ENCODE results near the gene FAM219A.
"Not testable (repeated sequence)": the region's sequence is repeated elsewhere in the genome, so short reads cannot be mapped to it uniquely, and the experiment has no call there.

The FAM219A gene

GRCh38 chr9:34446468-34446891, 11.9 kb downstream of the FAM219A start:
- Histone ChIP-seq H3K9me3 (ENCODE audit: low read depth, low read length) (no peaks in the 10 kb centered on the region), H3K4me3 (no peak overlapping the region), H3K27ac (no peak overlapping the region), H3K36me3 (ENCODE audit: insufficient read depth, low read length) (no peaks in the 10 kb centered on the region), H3K9ac (ENCODE audit: insufficient read length) (no peak overlapping the region)
- TF ChIP-seq FOXP2 (optimal IDR thresholded peaks at IDR 0.05; ENCODE audit: control extremely low read depth, extremely low read length, insufficient read depth): no peak
- no peak for TF ChIP-seq POLR2AphosphoS5 (IDR thresholded peaks at IDR 0.05; ENCODE audit: borderline replicate concordance, low read depth, low read length)
- no peak for TF ChIP-seq EZH2 (IDR thresholded peaks at IDR 0.05)
- DNase-seq (ENCODE audit: low read depth, low spot score): no peak

DNA sequence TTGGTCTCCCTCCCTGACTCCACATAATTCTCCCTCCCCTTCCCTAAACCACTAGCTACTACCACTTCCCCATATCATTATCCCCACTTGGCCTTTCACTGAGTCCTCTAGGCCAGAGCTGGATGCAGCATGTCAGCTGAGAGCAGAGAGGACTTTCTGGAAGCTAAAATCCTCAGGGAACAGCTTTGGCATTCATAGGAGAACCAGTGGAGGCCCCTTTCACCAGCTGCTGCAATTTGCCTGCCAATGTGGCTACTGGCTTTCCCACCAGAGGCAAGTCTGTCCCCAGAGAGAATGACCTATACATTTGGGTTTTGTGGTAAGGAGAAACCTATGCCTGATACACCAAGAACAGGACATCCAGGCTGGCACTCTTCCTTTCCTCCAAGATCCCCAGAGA, 14.4 kb downstream of the FAM219A start:
- no peak for DNase-seq (ENCODE audit: low read depth, low spot score)
- Histone ChIP-seq H3K4me3 (peak overlapping the region; percentile 58), H3K9me3 (ENCODE audit: low read depth, low read length) (no peaks in the 10 kb centered on the region), H3K9ac (ENCODE audit: insufficient read length) (no peak overlapping the region), H3K36me3 (ENCODE audit: insufficient read depth, low read length) (no peaks in the 10 kb centered on the region), H3K27ac (peak overlapping the region; percentile 65; the same call in 1 of the 2 replicates)
- TF ChIP-seq EZH2 (IDR thresholded peaks at IDR 0.05) (no peak), POLR2AphosphoS5 (IDR thresholded peaks at IDR 0.05; ENCODE audit: borderline replicate concordance, low read depth, low read length) (no peak), FOXP2 (optimal IDR thresholded peaks at IDR 0.05; ENCODE audit: control extremely low read depth, extremely low read length, insufficient read depth) (no peak)

DNA sequence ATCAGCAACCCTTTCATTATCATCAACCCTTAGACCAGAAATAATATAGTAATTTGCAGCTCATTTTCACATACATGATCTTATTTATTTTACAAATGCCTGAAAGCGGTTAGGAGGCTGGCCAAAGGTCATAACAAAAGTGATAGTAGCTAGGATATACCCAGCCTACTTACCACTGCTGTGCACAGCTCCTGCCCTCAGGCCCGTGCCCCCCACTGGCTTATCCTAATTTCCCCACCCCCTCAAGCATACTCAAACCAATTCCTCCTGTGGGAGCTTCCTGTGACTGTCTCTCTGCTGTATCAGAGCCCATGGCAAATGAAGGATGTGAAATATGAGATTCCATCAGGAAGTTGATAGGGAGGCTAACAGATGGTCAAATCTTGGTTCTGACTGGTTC, 14.8 kb downstream of the FAM219A start:
- H3K9me3 ChIP-seq (ENCODE audit: low read depth, low read length): no peaks in the 10 kb centered on the region
- H3K27ac ChIP-seq: peak overlapping the region; percentile 65; the same call in 1 of the 2 replicates
- DNase-seq (ENCODE audit: low read depth, low spot score): peak; percentile 51
- TF ChIP-seq POLR2AphosphoS5 (IDR thresholded peaks at IDR 0.05; ENCODE audit: borderline replicate concordance, low read depth, low read length): 0 out of 2 replicates have a peak, but pooled peaks have one; percentile 23
- no peak for TF ChIP-seq EZH2 (IDR thresholded peaks at IDR 0.05)
- peak; percentile 40 for TF ChIP-seq FOXP2 (optimal IDR thresholded peaks at IDR 0.05; ENCODE audit: control extremely low read depth, extremely low read length, insufficient read depth)
- H3K36me3 ChIP-seq (ENCODE audit: insufficient read depth, low read length): no peaks in the 10 kb centered on the region
- no peak overlapping the region for H3K9ac ChIP-seq (ENCODE audit: insufficient read length)
- H3K4me3 ChIP-seq: peak overlapping the region; percentile 58

GRCh38 chr9:34442770-34443169, 15.6 kb downstream of the FAM219A start:
- peak overlapping the region; percentile 58 for H3K4me3 ChIP-seq
- H3K9me3 ChIP-seq (ENCODE audit: low read depth, low read length): no peaks in the 10 kb centered on the region
- H3K27ac ChIP-seq: peak overlapping the region; percentile 65; the same call in 1 of the 2 replicates
- no peak for DNase-seq (ENCODE audit: low read depth, low spot score)
- TF ChIP-seq POLR2AphosphoS5 (IDR thresholded peaks at IDR 0.05; ENCODE audit: borderline replicate concordance, low read depth, low read length) (no peak), EZH2 (IDR thresholded peaks at IDR 0.05) (no peak), FOXP2 (optimal IDR thresholded peaks at IDR 0.05; ENCODE audit: control extremely low read depth, extremely low read length, insufficient read depth) (no peak)
- H3K9ac ChIP-seq (ENCODE audit: insufficient read length): no peak overlapping the region
- no peaks in the 10 kb centered on the region for H3K36me3 ChIP-seq (ENCODE audit: insufficient read depth, low read length)

- H3K4me3 ChIP-seq: no peak overlapping the region
- H3K9me3 ChIP-seq (ENCODE audit: low read depth, low read length): no peaks in the 10 kb centered on the region
- H3K36me3 ChIP-seq (ENCODE audit: insufficient read depth, low read length): no peaks in the 10 kb centered on the region
- H3K27ac ChIP-seq: no peak overlapping the region
- no peak for DNase-seq (ENCODE audit: low read depth, low spot score)
- H3K9ac ChIP-seq (ENCODE audit: insufficient read length): no peak overlapping the region
- TF ChIP-seq FOXP2 (optimal IDR thresholded peaks at IDR 0.05; ENCODE audit: control extremely low read depth, extremely low read length, insufficient read depth): no peak
- TF ChIP-seq POLR2AphosphoS5 (IDR thresholded peaks at IDR 0.05; ENCODE audit: borderline replicate concordance, low read depth, low read length): no peak
- TF ChIP-seq EZH2 (IDR thresholded peaks at IDR 0.05): no peak
Observed at GRCh38 chr9:34440017-34440416, 18.4 kb downstream of the FAM219A start.

DNA sequence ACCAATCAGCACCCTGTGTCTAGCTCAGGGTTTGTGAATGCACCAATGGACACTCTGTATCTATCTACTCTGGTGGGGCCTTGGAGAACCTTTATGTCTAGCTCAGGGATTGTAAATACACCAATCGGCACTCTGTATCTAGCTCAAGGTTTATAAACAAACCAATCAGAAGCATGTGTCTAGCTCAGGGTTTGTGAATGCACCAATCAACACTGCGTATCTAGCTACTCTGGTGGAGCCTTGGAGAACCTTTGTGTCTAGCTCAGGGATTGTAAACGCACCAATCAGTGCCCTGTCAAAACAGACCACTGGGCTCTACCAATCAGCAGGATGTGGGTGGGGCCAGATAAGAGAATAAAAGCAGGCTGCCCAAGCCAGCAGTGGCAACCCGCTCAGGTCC, 19.9 kb downstream of the FAM219A start:
- H3K9me3 ChIP-seq (ENCODE audit: low read depth, low read length); H3K4me3 ChIP-seq; DNase-seq (ENCODE audit: low read depth, low spot score); H3K36me3 ChIP-seq (ENCODE audit: insufficient read depth, low read length); H3K9ac ChIP-seq (ENCODE audit: insufficient read length); H3K27ac ChIP-seq: not testable (repeated sequence)

DNA sequence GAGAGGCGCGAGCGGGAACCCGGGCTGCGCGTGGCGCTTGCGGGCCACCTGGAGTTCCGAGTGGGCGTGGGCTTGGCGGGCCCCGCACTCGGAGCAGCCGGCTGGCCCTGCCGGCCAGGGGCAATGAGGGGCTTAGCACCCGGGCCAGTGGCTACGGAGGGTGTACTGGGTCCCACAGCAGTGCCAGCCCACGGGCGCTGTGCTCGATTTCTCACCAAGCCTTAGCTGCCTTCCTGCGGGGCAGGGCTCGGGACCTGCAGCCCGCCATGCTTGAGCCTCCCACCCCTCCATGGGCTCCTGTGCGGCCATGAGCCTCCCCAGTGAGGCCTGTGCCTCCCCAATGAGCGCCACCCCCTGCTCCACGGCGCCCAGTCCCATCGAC, 20.5 kb downstream of the FAM219A start:
- not testable (repeated sequence) for H3K9ac ChIP-seq (ENCODE audit: insufficient read length); H3K27ac ChIP-seq; H3K9me3 ChIP-seq (ENCODE audit: low read depth, low read length); H3K36me3 ChIP-seq (ENCODE audit: insufficient read depth, low read length); DNase-seq (ENCODE audit: low read depth, low spot score); H3K4me3 ChIP-seq

DNA sequence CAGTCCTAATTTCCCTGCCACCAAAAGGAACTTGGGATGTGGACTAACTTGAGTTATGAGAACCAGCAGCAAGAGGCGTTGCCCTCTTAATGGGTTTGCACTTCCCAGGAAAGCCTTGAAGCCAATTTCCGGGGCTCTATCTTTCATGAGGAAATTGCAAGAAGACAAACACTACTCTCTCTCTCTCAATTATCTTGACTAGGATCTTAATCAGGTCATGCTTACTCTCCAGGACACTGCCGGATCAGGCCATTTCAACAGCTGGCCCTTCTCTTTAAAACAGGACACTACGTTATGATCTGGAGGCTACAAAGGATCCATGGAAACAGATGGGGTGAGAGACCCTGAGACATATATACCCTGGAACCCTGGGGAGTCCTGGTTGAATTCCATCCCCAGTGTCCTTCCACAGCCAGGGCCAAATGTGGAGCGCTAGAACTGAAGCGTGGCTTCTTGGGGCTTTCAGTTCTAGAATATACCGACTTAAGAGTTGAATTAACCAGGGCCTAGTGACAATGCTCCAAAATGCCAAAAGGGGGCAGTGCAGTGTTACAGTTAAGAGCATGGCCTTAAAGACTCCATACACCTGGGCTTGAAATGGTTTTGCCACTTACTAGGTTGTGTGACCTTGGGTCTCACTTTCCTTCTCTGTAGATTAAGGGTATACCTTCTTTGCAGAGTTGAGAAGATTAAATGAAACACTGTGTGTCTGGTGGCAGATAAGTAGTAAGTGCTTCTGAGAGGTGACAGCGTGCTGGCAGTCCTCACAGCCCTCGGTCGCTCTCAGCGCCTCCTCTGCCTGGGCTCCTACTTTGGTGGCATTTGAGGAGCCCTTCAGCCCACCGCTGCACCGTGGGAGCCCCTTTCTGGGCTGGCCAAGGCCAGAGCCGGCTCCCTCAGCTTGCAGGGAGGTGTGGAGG, 21.1 kb downstream of the FAM219A start:
- TF ChIP-seq EZH2 (IDR thresholded peaks at IDR 0.05): no peak
- no peak for TF ChIP-seq POLR2AphosphoS5 (IDR thresholded peaks at IDR 0.05; ENCODE audit: borderline replicate concordance, low read depth, low read length)
- no peak for TF ChIP-seq FOXP2 (optimal IDR thresholded peaks at IDR 0.05; ENCODE audit: control extremely low read depth, extremely low read length, insufficient read depth)
- Histone ChIP-seq H3K36me3 (ENCODE audit: insufficient read depth, low read length) (no peaks in the 10 kb centered on the region), H3K9ac (ENCODE audit: insufficient read length) (no peak overlapping the region), H3K27ac (no peak overlapping the region), H3K9me3 (ENCODE audit: low read depth, low read length) (no peaks in the 10 kb centered on the region), H3K4me3 (no peak overlapping the region)
- peak; percentile 48 for DNase-seq (ENCODE audit: low read depth, low spot score)

GRCh38 chr9:34431667-34432066, 26.7 kb downstream of the FAM219A start:
- no peak overlapping the region for H3K27ac ChIP-seq
- TF ChIP-seq EZH2 (IDR thresholded peaks at IDR 0.05): no peak
- TF ChIP-seq FOXP2 (optimal IDR thresholded peaks at IDR 0.05; ENCODE audit: control extremely low read depth, extremely low read length, insufficient read depth): no peak
- no peak for TF ChIP-seq POLR2AphosphoS5 (IDR thresholded peaks at IDR 0.05; ENCODE audit: borderline replicate concordance, low read depth, low read length)
- no peak for DNase-seq (ENCODE audit: low read depth, low spot score)
- H3K9ac ChIP-seq (ENCODE audit: insufficient read length): no peak overlapping the region
- H3K9me3 ChIP-seq (ENCODE audit: low read depth, low read length): no peaks in the 10 kb centered on the region
- H3K4me3 ChIP-seq: no peak overlapping the region
- H3K36me3 ChIP-seq (ENCODE audit: insufficient read depth, low read length): no peaks in the 10 kb centered on the region
